GM13976 (cell line): ENCODE results near the gene PPM1H.

Experiments
- DNase-seq: peaks from one replicate; pipeline ENCODE4 v3.0.0; 2012; ENCODE audit warnings: low spot score
- in situ Hi-C: fragments of 300-500 bp; cut with MboI; formaldehyde crosslinking; loops from one replicate; pipeline ENCODE4 v1.12.0; 2022; ENCODE audit warnings: low sequenced_read_pairs, mixed read lengths, inconsistent platforms; ENCODE audit not compliant: unreplicated experiment
- TF ChIP-seq, protein P1 (sequence below): IDR thresholded peaks from 2 replicates; pipeline ENCODE4 v1.5.1; 2012; ENCODE audit warnings: borderline replicate concordance, mild to moderate bottlenecking; ENCODE audit not compliant: insufficient read depth; ENCODE audit errors: extremely low read depth, missing control alignments, control extremely low read depth

Gene PPM1H

DNA sequence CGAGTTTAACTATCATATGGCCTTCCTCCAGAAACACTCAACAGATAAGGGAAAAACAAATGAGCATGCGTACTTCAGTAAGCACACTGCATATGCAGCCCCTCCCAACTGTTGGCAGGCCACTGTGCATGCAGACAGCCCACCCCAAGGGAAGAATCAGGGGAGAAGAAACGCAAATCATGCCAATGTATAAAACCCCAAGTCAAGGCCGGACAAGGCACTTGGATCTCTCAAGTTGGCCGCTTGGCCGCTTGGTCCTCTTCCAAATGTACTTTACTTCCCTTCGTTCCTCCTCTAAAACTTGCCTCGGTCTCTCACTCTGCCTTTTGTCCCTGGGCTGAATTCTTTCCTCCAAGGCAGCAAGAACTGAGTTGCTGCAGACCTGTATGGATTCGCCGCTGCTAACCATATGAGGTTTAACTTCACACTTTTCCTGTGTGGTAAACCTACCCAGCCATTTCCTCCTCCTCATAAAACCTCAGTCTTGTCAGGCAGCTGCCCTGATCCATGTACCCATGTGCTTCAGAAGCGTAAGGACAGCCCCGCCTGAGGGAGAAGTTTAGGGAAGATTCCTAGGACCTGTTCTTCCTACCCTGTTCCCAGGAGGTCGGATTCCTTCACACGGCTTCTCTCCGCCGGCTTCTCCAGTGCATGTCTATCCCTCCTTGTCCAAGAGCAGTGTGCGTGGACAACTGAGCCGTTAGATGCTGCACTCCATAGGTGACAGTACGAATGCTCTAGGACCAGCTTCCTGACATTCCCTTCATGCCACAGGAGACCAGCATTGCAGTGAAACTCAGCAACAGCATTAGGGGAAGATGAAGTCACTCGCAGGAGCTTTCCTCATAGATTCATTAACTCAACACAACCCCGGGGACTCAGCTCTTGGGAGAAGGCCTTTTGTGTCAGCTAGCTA is 280.4 kb downstream of the PPM1H start:
- in situ Hi-C loops: no loop called here
- TF ChIP-seq, protein P1, sequence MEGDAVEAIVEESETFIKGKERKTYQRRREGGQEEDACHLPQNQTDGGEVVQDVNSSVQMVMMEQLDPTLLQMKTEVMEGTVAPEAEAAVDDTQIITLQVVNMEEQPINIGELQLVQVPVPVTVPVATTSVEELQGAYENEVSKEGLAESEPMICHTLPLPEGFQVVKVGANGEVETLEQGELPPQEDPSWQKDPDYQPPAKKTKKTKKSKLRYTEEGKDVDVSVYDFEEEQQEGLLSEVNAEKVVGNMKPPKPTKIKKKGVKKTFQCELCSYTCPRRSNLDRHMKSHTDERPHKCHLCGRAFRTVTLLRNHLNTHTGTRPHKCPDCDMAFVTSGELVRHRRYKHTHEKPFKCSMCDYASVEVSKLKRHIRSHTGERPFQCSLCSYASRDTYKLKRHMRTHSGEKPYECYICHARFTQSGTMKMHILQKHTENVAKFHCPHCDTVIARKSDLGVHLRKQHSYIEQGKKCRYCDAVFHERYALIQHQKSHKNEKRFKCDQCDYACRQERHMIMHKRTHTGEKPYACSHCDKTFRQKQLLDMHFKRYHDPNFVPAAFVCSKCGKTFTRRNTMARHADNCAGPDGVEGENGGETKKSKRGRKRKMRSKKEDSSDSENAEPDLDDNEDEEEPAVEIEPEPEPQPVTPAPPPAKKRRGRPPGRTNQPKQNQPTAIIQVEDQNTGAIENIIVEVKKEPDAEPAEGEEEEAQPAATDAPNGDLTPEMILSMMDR: no peak
- no peak for DNase-seq

DNA sequence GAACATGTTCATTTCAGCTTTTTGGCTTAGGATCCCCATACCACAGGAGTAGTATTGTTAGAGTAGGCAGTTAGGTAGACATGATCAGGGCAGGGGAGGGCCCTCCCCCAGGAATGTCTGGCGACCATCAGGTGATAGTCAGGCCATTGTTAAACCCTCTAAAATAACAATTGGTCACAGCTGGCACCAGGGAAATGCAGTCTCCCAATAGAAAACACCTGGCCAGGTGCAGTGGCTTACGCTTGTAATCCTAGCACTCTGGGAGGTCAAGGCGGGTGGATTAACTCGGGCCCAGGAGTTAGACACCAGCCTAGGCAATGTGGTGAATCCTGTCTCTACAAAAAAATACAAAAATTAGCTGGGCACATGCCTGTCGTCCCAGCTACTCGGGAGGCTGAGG is 281.2 kb downstream of the PPM1H start:
- DNase-seq: no peak
- TF ChIP-seq, protein P1: no peak
- in situ Hi-C loops: no loop called here

GRCh38 chr12:62653304-62653703 is 281.6 kb downstream of the PPM1H start:
- DNase-seq: no peak
- in situ Hi-C loops: no loop called here
- TF ChIP-seq, protein P1: no peak

DNA sequence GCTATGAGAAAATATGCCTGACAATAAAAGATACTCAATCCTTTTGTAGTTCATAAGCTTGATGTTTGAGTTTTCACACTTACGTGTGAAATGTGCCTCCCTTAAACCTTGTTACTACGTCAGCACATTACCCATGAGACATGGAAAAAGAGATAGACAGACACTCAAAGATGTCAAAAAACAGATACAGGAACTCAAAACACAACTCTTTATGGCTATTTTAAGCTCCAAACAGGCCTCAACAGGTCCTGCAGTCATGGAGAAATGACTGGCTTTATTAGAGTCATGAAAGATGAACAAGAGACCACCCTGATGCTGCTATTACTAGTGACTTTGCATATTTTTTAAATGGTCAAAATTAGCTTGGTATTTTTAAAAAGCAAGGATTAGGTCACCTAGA is 283.8 kb downstream of the PPM1H start:
- no peak for DNase-seq
- in situ Hi-C loops: no loop called here
- TF ChIP-seq, protein P1: no peak

DNA sequence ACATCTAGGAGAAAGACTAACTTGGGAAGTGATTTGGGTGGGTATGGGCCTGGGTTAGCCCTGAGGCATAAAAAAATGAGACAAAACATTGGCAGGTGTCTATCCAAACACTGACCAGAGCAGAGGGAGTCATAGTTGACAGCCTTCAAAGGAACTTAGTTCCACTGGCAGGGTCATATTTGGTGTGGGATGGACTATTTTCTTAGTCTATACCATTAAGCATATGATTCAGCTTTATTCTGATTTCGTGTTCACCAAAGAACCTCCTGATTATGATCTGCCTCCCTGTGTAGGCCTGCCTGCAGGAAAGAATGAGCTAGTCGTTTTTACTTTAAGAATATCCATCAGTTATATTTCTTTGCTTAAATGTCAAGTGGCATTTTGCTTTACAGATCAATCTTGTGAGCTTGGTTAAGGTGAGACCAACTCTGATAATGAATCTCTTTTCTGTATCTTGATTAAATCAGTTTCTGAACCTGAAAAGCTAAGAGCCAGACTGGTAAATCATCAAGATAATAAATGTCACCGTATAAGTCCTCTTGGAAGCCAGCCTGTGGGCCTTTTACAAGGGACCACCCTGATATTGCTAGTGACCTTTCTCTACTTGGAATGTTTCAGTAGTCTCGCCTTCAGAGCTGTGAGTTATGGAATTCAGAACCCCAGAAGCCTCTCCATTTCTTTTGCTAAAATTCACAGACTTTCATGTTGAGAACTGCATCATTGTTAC is 285.4 kb downstream of the PPM1H start:
- TF ChIP-seq, protein P1: no peak
- in situ Hi-C loops: no loop called here
- DNase-seq: no peak

- TF ChIP-seq, protein P1: no peak
- in situ Hi-C loops: no loop called here
- DNase-seq: no peak
These were observed 287.4 kb downstream of the PPM1H start for GRCh38 chr12:62647586-62647985.
